Embryonic facial prominence (tissue), 1 donor: ENCODE measurements around the gene RACK1.

ENCODE experiments used
- DNase-seq: peaks from one replicate; pipeline ENCODE4 v3.0.0-alpha.2; 2016; ENCODE audit errors: extremely low spot score

RACK1 gene

GRCh38 chr5:181259974-181260719 lies 16.4 kb upstream of the RACK1 start:
- no peak for DNase-seq

DNA sequence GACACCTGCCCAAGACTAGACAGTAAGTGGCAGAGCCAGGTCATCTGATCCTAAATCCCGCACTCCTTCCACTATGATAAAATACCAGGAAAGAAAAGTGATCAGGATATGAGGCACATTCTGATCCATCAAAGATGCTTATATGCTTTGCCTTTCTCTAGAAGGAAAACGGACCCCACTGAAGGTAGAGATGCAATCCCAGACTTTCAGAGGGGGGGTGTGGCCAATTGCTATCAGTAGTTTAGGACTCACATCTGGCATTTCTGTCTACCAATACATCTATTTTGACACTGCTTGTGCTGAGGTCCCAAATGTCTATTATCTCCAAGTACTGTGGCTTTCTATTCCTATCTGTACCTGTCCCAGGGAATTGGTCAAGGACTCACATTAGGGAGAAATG lies 15.6 kb upstream of the RACK1 start:
- no peak for DNase-seq

- no peak for DNase-seq
These were observed 14.9 kb upstream of the RACK1 start for GRCh38 chr5:181258576-181258975.

DNA sequence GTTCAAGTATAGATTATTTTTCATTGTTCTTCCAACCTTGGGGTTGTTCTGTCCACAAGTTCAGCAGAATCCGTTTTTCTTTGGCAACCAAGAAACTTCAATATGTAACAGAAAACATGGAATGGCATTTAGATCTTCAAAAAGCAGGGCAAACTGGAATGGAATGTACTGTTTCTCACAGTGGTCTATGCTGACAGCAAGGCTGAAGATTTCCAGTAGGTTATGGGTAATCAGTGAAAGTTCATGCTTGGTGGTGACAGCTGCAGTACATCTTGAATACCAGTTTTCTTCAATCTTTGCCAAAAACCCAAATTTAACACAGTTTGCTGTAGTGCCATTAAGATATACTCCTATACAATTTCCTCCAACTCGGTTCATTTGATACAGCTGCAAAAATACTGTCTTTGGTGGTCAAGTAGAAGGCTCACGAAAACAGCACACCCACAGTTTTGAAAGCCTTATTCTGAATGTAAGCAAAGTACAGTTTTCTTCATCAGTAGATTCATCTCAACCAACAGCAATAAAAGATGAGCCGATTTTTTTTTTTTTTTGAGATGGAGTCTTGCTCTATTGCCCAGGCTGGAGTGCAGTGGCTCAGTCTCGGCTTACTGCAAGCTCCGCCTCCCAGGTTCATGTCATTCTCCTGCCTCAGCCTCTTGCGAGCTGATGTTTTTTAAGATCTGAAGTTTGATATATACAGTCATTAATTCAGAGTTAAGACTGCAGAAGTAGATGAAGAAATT lies 12.3 kb upstream of the RACK1 start:
- no peak for DNase-seq

GRCh38 chr5:181255276-181255675 lies 11.6 kb upstream of the RACK1 start:
- DNase-seq = no peak

DNA sequence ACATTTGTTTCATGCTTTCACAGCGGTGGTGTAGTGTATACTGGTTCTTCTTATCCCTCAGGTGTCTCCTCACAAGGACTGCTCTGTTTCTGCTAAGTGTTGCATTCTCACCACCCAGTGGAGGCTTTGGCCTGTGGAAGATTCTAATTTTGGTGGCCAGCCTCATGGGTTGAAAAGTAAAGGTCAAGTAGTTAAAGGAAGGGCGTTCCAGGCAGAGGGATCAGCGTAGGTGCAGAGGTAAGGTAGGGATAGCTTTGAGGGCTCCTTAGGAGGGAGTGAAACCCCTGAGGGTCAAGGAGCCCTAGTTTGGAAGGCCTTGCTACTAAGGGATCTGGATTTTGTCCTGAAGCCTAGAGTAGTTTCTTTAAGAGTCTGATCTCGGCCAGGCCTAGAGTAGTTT lies 4.6 kb upstream of the RACK1 start:
- no peak for DNase-seq

DNA sequence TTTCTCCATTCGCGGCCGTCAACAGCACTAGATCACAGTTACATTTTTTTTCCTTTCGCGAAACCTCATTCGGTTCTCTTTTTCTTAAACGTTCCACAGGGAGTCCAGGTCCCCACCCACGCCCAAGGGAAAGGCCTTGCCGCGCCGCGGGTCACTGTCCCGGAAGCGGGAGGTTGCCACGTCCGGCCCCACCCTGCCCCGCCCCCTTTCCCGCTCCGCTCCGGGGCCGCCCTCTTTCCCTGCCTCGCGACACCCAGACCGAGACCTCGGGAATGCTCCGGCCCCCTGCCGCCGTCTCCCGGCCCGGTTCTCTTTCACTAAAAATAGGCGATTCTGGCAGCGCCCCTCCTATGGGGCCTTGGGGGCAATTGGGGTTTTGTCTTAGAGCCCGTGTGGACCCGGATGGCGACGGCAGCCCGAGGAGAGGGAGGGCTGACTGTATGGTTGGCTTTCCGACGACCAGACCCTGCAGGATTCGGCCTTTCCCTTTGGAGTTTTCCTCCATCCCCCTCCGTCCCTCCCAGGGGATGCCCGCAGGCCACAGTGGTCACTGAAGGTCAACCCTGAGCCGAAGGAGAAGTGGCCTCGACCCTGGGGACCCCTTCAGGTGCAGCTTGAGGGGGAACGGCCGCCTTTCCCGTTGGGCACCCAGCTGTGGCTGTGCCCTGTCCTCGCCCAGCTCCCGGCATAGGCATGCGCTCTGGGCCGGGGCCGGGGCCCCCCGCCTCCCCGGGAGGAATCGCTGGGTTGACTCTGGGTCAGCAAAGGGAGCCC lies 2.8 kb upstream of the RACK1 start:
- DNase-seq = peak; percentile 80

DNA sequence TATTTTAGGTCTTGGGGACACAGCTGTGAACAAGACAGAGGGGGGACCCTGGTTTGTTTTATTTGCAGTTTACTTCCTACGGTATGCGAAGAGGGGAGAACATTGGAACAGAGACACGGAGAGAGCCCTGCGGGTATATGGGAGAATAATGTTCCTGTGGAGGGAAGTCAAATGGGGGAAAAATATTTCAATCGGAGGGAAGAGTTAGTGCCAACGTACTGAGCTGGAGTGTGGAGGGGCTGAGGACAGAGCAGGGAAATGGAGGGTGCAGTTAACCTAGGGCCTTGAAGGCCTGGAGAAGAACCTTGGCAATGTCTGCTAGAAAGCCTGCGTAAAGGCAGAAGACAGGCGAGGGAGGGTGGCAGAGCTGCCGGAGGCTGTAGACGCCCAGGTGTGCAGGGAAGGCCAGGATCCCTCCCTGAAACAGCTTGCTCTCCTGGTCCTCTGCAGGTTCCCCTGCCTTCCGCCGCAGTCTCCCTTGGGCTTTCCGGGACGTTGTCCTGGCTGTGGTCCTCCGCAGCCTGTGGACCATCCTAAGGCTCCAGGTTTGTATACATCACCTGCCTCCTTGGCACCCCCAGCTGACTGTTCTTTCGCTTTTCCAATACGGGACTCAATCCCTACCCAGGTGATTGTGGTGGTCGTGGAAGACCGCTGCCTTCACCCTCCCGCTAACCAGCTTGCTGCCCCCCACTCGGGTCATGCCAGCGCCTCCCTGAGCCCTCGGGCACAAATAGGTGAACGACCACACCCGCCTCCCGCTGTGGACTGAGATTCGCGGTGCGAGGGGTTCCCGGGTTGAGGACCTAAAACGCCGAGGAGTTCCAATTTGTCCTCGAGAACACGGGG lies 1.9 kb upstream of the RACK1 start:
- DNase-seq = no peak

GRCh38 chr5:181243018-181243563 lies 615 bp downstream of the RACK1 start:
- no peak for DNase-seq

DNA sequence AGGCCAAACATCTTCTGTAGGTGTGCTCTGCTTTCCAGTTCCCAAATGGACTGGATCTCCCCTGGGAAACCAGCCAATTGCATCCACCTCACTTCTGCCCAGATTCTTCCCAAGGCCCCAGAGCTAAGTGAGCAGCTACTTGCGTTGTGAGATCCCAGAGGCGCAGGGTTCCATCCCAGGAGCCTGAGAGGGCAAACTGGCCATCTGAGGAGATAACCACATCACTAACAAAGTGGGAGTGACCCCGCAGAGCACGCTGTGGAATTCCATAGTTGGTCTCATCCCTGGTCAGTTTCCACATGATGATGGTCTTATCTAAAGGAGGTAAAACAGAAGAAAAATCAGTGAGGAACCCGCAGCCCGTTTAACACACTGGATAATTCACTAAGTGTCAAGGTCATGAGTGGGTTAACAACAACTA lies 1.7 kb downstream of the RACK1 start:
- DNase-seq = no peak

DNA sequence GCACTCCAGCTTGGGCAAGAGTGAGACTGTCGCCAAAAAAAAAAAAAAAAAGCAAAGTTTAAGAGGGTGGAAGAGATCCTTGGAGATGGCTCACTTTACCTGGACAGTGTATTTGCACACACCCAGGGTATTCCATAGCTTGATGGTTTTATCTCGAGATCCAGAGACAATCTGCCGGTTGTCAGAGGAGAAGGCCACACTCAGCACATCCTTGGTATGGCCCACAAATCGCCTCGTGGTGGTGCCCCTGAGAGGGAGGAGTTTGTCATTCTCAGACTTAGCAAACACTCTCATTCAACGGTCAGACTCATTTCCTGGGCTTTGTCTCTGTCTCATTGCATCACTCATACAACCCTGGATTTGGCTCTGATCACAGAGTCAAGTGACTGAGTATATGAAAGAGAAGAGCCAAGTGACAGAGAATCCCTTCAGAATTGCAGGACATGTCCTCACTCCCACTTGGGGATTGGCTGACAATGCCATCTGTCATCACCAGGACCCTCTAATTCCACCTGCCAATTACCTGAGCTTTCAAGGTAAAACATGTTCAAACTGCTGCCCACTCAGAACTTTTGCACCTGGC lies 2.2 kb downstream of the RACK1 start:
- no peak for DNase-seq

GRCh38 chr5:181239062-181239663 lies 4.5 kb downstream of the RACK1 start:
- DNase-seq = no peak

- no peak for DNase-seq
These were observed 5.8 kb downstream of the RACK1 start for GRCh38 chr5:181237729-181238385.

DNA sequence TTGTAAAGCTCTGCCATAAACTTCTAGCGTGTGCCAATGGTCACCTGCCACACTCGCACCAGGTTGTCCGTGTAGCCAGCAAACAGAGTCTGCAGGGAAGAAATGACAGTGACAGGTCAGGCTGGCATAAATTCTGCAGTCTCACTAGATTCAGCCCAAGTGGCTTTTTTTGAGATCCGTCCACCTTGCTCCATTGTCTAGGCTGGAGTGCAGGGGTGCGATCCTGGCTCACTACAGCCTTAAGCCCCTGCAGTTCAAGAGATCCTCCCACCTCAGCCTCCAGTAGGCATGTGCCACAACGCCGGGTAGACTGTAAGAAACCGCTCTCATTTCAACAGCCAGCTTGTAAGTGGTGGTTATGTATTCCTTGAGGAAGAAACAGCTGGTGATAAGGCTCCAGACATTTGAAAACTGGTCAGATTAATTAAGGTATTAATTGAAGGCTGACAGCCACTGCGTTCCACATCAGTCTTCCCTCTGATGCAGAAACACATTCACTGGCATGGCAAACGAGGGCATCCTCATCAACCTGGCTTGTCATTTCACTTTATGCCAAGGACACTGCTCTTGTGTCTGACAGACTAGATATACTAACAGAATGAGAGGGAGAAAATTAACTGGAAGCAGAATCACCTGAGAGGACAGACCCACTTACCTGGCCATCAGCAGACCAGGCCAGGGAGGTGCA lies 6.6 kb downstream of the RACK1 start:
- no peak for DNase-seq

- DNase-seq = no peak
These were observed 7.2 kb downstream of the RACK1 start for GRCh38 chr5:181236471-181236870.

DNA sequence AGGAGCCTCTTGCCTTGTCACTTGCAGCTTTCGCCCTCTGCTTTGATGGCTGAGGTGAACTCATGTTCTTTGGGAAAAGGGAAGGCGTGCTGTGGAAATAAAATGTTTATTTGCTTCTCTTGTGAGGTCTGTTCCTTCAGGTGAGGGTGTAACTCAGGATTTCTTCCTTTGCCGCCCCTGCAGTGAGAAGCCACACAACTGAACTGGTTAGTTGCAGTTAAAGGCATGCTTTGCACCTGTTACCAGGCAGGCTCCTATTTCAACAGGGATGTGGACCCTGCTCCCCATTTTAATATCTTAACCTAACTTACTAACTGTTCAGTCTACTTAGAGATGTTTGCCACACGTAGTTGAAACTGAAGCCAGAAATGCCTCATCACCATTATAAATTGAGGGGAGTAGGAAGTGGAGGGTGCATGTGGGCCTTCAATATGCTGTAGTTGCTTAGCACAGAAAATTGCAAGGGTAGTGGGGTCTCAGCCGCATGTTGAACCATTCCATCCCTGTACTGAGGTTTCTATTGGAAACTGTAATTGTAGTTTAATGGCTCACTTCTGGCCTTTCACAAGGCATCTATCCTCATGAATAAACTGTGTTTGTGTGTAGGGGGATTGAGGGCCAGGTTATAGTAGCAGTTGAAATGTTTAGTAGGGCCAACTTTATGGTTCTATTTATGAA lies 7.9 kb downstream of the RACK1 start:
- DNase-seq = no peak

DNA sequence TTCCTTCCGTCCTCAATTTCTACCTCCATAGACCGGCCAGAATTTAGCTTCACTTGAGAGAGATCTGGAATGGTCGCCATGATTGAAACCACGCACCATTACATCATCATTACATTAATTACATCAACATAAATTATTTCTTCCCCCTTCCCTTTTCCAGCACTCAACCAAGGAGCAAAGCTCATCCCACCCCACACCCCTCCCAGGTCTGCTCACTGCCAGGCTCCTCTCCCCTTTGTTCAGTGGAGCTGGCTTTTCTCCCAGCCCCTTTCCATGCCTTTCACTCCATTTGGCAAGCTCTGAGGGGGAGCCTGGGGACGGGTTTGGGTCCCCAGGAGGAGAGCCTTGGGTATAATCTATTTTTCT lies 8.4 kb downstream of the RACK1 start:
- no peak for DNase-seq

DNA sequence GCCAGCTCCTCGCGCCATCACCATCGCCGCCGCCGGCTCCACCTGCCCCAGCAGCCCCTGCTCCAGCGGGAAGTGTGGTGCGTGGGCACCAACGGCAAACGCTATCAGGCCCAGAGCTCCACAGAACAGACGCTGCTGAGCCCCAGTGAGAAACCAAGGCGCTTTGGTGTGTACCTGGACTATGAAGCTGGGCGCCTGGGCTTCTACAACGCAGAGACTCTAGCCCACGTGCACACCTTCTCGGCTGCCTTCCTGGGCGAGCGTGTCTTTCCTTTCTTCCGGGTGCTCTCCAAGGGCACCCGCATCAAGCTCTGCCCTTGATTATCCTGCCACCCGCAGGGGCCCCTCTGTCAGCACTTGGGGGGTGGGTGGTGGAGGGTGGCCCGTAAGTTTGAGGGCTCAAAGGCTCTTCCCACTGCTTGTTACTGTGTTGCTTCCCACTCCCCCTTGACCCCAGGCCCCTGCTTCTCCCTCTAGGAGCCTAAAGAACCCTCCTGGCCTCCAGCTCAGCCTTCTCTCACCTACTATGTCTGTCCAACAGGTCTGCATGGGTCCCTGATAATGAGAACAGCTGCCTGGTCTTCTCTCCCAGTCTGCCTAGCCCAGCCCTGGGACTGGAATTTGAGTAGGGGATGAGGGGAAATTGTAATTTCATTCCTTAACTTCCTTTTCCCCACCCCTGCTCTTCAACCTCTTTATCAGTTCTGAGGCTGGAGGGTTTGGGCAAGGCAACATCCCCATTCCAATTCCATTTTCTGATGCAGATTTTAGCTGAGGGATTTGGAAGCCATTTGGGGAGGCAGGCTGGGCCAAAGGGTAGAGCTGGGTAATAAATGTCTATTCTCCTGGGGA lies 9.0 kb downstream of the RACK1 start:
- no peak for DNase-seq
